HTERT RPE-1 (cell line): ENCODE data around the gene ID3.

ENCODE experiments used
- in situ Hi-C: fragments of 300-500 bp; cut with MboI; formaldehyde crosslinking; loops from 4 replicates; pipeline ENCODE4 v1.14.3; 2020; ENCODE audit warnings: low sequenced_read_pairs

ID3 gene

DNA sequence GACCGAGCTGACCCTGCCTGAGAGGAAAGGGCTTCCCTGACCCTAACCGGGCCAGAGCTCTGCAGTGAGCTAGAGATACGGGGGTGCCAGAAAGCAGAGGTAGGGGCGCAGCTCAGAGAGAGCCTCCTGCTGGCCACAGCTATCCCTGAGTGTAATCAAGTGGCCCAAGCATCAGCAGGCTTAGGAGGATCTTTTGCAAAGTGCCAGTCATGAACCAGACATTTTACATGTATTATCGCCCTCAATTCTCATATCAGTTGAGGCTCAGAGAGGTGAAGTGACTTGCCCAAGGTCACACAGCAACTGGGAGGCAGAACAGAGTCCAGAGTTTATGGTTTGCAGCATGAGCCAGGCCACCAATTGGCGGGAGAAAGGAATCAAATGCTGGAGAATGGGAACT lies 7.0 kb upstream of the ID3 start:
- in situ Hi-C loops: no loop called here

GRCh38 chr1:23565776-23566175 lies 6.5 kb upstream of the ID3 start:
- in situ Hi-C loops: no loop called here

DNA sequence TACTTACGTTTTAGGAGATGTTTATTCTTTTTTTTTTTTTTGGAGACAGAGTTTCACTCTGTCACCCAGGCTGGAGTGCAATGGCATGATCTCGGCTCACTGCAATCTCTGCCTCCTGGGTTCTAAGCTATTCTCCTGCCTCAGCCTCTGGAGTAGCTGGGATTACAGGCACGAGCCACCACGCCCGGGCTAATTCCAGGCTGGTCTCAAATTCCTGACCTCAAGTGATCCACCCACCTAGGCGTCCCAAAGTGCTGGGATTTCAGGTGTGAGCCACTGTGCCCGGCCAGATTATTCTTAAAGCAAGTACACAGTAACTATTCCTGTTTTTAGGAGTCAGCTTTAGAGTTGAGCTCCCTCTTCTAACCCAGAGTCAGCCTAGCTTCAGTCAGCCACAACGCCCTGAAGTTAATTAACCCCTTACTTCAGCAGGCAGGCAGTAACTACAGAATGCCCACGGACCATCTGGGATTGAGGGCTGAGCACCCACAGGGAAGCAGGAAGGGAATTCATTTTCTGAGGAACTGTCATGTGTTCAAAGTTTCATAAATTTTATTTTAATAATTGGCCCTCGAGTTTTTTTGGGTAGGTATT lies 5.3 kb upstream of the ID3 start:
- in situ Hi-C loops: no loop called here

DNA sequence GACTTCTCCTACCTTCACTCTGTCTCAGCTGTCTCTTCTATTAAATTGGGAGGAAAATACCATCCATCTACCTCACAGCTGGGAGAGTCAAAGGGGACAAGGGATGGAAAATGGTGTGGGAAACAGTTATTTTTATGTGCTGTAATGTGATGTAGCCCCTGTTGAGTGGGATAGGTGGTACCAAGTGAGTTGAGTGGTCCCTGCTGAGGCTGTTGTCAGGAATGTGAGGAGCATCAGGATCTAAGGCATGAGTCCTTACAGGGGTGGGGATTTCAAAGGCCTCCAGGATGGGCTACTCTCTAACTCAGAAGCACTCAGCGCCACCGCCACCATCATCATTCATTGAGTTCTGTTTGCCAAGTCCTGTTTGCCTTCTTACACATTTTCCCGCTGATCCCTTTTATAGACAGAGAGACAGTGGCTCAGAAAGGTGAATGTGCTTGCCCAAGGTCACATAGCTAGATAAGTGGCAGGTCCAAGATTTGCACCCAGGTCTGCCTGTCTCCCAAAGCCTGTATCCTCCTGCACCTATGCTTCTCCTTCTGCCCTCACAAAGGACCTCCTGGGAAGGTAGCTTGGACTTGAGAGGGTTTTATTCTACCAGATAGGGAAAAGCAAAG lies 4.6 kb upstream of the ID3 start:
- in situ Hi-C loops: no loop called here

DNA sequence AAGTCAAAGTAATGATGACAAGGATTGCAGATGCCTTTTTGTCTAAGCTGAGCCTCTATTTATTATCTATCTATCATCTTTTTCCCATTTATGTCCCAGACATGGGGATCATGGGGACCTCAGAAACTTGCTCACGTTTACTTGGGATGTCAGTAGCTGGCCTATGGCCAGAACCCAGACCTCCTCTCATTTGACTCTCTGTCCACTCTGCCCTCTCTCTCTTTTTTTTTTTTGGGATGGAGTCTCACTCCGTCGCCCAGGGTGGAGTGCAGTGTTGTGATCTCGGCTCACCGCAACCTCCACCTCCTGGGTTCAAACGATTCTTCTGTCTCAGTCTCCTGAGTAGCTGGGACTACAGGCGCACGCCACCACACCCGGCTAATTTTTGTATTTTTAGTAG lies 3.7 kb upstream of the ID3 start:
- in situ Hi-C loops: no loop called here

DNA sequence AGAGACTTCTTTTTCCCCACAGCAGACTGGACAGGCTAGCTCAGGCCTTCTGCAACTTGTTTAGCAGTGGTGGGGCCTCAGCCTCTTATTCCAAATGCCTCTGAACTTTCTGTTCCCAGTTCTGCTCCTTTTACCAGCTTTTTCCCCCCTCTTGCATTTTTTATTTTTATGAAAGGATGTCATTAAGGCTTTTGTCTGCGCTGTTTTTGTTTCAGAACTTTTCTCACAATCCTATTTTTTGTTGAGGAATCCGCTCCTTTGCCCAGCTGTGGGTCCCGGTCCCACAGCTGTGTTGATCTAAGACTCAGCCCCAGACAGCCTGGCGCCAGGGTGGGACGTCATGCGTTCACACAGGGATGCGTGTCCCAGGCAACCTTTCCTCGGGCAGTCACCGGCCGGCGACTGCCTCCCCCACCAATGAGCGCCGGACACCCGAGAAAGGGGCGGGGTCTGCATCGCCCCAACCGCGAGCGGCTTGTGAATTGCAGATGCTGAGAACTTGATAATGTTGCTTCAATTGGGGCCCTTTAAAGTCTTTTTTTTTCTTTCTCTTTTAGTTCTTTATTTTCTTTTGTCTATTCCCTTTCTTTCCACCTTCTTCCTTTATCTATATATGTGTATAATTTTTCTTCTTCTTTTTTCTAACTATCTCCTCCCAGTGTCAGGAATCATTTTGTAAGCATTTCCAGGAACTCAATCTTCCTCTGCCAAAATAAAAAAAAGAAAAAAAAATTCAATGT lies 3.0 kb upstream of the ID3 start:
- in situ Hi-C loops: no loop called here

- in situ Hi-C loops: no loop called here
Observed at GRCh38 chr1:23561813-23562100, 2.5 kb upstream of the ID3 start.

DNA sequence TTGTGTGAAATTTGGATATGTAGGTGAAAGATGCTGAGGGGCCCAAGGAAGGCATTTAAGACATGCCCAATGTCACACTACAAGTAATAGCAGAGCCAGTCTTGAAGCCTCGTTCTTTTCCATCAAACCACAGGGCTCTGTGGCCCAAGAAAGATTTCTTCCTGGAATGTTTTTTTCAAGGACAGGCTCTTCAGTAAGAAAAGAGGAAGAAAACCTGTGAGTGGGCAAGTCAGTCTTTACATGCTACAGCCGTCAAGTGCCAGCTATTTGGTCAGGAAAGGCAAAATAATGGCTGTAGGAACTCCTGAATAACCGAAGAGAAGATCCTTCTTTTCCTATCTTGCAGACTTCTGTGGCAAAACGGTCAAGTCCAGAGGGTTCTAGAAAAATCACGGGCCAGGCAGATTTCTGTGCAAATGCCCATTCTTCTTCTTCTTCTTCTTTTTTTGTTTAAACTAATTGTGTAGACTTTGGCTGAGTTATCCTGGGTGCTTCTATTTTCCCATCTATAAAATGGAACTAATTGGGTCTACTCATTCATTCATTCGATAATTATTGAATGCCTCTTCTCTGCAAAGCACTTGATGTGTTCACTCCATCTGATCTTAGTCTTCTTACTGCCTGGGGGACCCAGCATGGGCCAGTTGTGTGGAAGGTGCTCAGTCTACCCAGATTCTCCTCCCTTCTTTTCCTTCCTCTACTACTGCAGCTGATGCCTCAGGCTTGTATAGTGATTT lies 1.9 kb upstream of the ID3 start:
- in situ Hi-C loops: no loop called here

DNA sequence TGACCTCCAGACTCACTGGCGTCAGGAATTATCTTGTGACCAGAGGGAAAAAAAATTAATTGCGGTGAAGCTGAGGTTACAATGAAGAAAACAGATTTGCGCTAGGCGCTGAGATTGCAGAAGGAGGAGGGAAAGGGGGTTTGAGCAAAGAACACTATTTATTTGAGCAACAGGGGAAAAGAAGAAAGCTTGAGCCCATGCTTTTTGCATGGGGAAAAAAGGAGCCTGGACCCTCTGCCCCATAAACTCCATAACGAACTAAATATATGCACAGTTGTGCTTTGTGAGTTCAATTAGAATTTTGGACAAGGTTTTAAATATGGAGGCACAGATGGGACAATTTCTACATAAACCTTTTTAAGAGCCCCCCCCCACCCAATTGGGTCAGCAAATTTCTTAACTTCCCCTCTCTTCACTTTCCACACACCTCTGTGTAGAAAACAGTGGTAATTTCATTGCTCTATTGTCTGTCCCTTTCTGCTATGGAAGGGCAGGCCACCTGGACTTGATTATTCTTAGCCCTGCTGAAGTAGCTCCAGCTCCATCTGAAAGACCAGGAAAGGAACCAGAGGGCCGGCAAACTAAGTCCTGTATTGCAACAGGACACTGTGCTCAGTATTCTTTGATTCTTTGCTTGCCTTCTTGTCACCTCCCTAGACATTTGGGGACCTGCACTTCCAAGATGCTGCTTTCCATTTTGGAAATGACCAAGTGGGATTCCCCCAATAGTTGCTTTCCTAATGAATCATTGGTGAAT lies 862 bp upstream of the ID3 start:
- in situ Hi-C loops: no loop called here

GRCh38 chr1:23558872-23559135 lies 497 bp downstream of the ID3 start:
- in situ Hi-C loops: no loop called here

GRCh38 chr1:23558140-23558871 lies 995 bp downstream of the ID3 start:
- in situ Hi-C loops: no loop called here

DNA sequence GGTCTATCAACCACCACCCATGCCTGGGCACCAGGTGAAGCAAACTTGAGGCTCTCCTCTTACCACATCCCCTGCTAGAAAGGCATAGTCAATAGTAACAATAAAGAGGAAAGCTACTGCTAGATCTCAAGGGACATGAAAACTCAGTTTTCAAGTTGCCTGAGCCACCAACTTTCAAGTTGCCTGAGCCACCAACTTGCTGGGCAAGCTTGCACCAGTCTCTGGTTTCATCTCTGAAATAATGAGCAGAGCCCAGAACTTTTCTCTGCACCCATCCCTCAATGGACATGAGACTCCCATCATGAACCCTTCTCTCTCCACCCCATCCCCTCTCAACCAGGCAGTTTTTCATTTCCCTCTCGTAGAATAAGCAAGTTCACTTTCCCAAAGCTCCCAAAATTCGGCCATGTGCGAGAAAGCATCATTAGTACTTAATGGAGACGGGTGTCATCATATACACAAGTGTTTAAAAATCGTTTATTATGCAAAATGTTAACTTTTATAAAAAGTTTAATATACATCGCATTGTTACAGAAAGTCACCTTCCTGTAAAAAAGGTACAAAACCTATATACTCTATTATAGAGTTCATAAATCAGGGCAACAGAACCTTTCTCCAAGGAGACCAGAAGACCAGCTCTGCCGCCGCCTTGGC lies 1.7 kb downstream of the ID3 start:
- in situ Hi-C loops: no loop called here

GRCh38 chr1:23556635-23557470 lies 2.4 kb downstream of the ID3 start:
- in situ Hi-C loops: no loop called here

DNA sequence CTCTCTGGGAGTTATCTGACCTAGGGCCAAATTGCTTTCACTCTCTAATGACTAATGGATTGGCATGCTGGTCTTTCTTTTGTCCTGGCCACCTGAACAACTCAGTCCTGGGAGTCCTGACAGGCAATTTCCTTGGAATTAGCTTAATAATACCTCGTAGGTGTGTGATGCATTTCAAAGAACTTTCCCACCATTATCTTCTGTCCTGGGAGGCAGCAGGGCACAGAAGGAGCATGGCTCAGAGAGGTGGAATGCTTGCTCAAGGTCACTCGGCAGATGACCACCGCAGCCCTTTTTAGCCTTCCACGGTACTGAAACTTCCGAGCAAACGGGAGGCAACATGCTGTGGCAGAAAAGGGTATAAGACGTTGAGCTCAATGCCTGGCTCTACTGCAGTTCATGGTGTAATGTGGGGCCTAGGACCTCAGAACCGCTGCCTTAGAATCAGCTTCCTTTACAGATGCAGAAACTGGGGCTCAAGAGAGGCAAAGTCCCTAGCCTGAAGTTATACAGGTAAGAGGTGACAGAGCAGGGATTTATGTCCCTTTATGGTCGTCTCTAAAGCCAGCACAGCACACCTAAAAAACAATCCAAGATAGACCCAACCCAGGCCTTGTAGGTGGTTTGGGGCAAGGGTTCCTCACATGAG lies 3.2 kb downstream of the ID3 start:
- in situ Hi-C loops: no loop called here

DNA sequence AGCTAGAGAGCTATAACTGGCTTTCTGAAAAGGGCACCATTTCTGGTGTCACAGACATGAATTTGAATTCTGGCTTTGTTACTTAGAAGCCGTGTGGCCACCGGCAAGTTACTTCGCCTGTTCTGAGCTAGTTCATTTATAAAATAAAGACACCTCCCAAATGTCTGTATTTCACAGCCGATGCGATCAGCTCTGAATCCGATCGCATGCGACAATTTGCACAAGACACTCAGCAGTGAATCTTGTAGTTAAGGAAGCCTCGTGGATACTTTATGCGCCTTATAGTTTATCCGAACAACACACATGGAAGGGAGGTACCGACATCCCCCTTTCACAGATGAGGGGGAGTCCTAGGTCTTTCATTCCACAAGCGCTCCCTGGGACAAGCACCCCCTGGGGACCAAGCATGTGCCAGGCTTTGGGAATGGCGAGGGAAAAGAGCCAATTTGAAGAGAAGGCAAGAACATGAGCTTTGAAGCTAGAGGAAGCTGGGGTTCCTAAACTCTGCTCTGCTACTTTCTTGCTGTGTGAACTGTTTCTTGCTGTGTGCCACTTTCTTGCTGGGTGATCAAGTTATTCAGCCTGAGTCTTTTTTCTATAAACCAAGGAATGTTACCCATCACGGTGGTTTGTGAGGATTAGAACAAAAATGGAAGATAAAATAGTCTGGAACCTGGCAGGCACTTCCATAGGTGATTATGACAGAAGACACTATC lies 3.9 kb downstream of the ID3 start:
- in situ Hi-C loops: no loop called here

- in situ Hi-C loops: no loop called here
Observed at GRCh38 chr1:23554481-23555269, 4.6 kb downstream of the ID3 start.

DNA sequence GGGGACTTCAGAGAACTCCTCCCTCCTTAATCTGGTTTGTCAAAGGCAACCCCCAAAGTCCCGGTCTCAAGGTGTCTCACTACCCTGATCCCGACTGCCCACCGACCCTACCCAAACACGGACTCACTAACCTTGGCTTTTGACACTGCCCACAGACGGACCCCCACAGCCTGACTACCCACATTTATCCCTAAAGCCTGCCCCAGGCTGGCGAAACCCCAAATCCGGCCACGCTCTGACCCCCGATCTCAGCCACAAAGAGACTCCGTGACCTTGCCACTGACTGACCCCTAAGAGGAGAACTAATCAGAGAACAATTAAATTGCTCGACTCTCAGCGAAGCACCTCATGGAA lies 5.2 kb downstream of the ID3 start:
- in situ Hi-C loops: no loop called here
